Activated CD4-positive, alpha-beta memory T cell treated with anti-CD3 and anti-CD28 coated beads for 36 hours (primary cell): ENCODE results near the gene HP. TPM values are rescaled to one million over a fixed set of nuclear protein-coding genes. Genes with fewer than 3 reads are reported as not detected.

ENCODE experiments used
- total RNA-seq, 2 experiments: library from RNA; stranded (reverse); gene quantifications; one replicate each; pipeline ENCODE4 v1.2.3, GENCODE V29; 2021

The HP gene
- total RNA-seq, 2 experiments from 2014 or later, result not detected

Other genes starting within 250 kb of the HP start
- 10 to 100 TPM; 65.9 to 66.9 TPM for gene AP1G1, start 245.7 kb upstream of the HP start, total RNA-seq
- 10 to 100 TPM; 14.6 to 15.1 TPM for gene ATXN1L, start 208.5 kb upstream of the HP start, total RNA-seq
- gene ZNF821, start 170.3 kb upstream of the HP start, total RNA-seq, result 1 to 10 TPM; 6.8 to 7.3 TPM
- gene IST1, start 159.0 kb upstream of the HP start, total RNA-seq, result 100 to 1,000 TPM; 191 to 192 TPM
- gene PKD1L3, start 54.1 kb upstream of the HP start, total RNA-seq, result not detected
- 10 to 100 TPM; 16.9 to 18.6 TPM for gene DHODH, start 45.8 kb upstream of the HP start, total RNA-seq
- gene HPR, start 8.7 kb downstream of the HP start, total RNA-seq, result not detected
- 10 to 100 TPM; 18.3 to 20.1 TPM for gene TXNL4B, start 39.1 kb downstream of the HP start, total RNA-seq
- gene DHX38, start 39.3 kb downstream of the HP start, total RNA-seq, result 10 to 100 TPM; 72.2 to 77.7 TPM
- gene PMFBP1, start 117.7 kb downstream of the HP start, total RNA-seq, result under 1 TPM; 0.19 to 0.29 TPM